ELF-1 (cell line): ENCODE results near the gene KBTBD7.
"Not testable (repeated sequence)": the region's sequence is repeated elsewhere in the genome, so short reads cannot be mapped to it uniquely, and the experiment has no call there.

Experiments used
- DNase-seq: peaks from one replicate; pipeline ENCODE4 v3.0.0-alpha.2; 2016; ENCODE audit warnings: low read depth, low spot score

KBTBD7 gene

GRCh38 chr13:41196620-41197019, 2.3 kb upstream of the KBTBD7 start:
- DNase-seq = no peak

DNA sequence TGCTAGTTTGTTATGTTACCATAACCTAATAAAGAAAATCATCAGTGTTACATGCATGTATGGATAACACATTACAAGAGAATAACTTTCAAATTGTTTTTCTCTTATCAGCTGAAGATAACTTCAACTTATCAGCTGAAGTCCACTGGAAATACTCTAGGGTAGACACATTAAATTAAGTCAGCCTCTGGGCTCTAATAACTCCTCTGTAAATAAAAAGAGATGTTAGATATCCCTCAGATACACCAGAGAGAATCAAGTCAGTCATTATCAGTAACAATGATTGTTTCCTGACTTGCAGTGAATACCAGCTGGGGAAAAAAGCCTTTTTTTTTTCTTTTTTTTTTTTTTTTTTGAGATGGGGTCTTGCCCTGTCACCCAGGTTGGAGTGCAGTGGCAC, 1.6 kb upstream of the KBTBD7 start:
- DNase-seq = no peak

- DNase-seq = no peak
Observed at GRCh38 chr13:41193469-41193868, 900 bp downstream of the KBTBD7 start.

- no peak for DNase-seq
Observed at GRCh38 chr13:41188584-41188983, 5.8 kb downstream of the KBTBD7 start.

DNA sequence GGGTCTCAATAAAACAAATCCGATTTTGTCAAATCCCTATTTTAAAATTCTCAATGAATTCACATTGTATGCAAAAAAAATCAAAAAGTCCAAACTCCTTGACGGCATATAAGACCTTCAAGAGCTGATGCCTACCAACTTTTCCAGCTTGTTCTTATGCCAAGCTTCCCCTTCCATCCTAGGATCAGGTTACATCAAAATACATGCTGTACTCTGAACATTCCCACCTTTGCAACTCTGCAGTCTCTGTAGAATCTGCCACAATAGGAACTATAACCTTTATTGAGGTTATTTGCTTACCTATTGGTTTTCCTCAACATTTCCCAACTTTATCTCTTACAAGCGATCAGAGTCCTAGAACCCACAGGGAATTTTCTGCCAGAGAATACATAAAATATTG, 7.9 kb downstream of the KBTBD7 start:
- DNase-seq = no peak

DNA sequence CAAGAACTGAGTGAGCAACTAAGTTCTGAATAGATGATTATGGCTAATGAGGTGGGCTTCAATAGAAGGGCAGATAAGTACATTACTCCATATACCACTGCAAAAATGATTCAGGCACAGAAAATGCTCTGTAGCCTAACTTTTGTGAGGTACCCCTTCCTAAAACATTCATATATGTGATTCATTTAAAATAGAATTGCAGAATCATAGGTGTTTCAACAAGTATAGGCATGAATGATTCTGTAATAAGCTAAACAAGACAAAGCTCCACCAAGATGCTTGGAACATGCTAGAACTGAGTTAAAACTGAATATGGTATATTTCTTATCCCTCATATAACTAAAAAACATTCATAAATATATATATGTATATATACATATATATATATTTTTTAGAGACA, 12.1 kb downstream of the KBTBD7 start:
- no peak for DNase-seq

DNA sequence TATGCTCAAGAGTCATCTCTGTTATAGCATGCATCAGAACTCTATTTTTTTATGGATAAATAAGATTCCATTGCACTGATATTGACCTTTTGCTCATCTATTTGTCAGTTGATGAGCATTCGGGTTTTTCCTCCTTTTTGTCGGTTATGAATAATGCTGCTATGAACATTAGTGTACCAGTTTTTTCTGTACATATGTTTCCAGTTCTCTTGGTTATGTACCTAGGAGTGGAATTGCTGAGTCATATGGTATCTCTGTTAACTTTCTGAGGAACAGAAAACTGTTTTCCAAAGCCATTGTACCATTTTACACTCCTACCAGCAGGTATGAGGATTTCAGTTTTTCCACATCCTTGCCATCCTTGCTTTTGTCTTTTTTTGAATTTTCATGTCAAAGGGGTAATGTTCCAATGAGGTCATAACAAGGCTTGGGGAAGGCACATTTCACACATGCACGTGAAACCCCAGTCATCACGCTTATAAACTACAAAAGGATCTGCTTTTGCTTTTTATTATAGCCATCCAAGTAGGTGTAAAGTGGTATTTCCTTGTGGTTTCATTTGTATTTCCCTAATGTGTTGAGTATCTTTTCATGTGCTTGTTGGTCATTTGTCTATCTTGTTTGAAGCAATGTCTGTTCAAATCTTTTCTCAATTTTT, 14.6 kb downstream of the KBTBD7 start:
- no peak for DNase-seq

DNA sequence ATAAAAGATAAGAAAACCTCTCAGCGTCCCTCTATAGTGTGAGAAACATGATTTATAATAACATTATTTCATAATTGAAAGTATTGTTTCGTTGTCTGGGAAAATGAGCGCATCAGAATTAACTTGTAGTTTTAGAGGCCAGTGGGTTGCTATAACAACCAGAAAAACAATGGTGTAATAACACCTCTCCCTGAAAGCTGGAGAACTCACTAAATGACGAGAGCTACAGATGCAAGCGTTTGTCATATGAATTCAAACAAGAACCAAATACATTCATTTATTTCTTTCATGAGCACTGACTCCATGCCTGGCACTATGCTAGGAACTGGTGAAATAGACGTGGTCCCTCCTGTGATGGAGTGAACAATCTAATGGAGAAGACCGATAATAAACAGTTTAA, 16.3 kb downstream of the KBTBD7 start:
- DNase-seq = no peak

DNA sequence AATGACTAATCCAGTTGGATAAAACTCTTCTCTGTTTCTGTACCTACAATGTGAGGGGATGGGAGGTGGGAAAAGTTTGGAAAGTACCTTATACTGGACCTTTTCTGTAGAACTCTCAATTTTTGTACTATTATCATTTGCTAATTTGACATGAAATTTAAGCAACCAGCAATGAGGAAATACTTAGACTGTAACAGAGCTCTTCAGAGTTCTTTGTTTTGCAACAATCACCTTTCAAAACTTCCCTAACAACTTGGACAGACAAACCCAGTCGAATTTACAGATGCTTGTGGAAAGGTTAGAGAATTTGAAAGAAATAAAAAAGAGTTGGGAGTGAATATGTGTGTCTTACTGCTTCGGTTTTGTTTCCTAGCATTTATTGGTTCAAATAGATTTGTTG, 16.8 kb downstream of the KBTBD7 start:
- DNase-seq = no peak

GRCh38 chr13:41175576-41175975, 18.8 kb downstream of the KBTBD7 start:
- not testable (repeated sequence) for DNase-seq

- no peak for DNase-seq
Observed at GRCh38 chr13:41162151-41162550, 32.2 kb downstream of the KBTBD7 start.

- no peak for DNase-seq
Observed at GRCh38 chr13:41159174-41159573, 35.2 kb downstream of the KBTBD7 start.

DNA sequence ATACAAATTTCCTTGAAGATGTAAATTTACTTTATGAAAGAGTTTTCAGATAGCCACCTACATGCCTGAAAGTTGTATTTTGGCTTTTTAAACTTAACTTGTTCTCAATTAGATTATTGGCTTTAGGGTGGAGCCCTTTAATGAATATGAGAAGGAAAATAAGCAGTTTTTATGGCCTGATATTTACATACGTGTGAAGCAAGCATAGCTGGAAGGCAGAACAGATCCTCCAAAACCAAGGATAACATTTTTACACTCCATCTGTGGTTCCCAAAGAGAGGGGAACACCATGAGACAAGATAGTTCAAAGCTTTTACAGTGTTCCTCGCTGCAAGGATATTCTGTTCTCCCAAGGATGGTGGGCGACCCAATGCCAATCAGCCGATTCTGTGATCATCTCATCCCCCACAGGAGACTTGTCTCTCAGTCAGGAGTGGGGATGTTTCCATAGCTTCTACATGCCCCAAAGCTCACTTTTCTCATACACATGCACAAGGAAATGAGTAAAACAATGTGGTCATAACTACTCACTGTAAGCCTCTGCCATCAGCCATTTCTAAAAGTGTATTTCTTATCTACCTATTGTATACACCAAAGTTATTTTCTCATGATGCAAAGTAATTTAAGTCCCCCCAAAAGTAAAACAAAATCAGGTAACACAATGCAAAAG, 37.2 kb downstream of the KBTBD7 start:
- DNase-seq = no peak

- no peak for DNase-seq
Observed at GRCh38 chr13:41156620-41157019, 37.7 kb downstream of the KBTBD7 start.

DNA sequence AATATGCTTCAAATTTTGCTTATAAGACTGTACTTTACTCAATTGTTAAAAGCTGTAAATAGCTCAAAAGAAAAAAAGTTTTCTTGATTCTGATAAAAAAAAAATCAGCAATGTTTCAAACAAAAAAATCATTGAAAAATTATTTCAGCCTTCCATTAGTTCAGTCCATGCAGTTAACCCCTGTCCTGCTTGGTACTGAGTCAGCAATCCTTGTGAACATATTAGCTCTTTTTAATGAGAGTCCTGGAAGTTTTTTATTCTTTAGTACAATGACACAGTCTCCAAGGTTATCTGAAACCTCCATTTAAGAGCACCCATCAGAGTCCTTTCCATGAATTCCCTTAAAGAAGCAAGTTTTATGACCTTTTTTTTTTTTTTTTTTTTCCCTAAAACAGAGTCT, 40.3 kb downstream of the KBTBD7 start:
- DNase-seq = no peak

DNA sequence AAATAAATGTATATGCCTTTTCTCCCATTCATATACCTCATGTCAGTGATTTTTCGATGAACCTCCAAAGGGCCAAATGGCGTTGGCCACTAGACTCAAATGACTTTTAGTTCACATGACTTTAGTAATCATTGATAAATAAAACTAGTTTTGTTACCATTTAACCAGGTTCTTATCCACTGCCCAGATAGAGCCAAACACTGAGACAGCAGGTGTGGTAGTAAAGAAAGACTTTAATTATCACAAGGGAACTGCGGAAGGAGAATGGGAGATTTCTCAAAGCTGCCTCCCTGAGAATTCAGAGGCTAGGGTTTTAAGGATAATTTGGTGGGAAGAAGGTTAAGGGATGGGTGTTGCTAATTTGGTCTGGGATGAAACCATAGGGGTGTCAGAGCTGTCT, 42.4 kb downstream of the KBTBD7 start:
- no peak for DNase-seq

GRCh38 chr13:41150058-41150457, 44.3 kb downstream of the KBTBD7 start:
- no peak for DNase-seq

GRCh38 chr13:41148419-41149283, 45.7 kb downstream of the KBTBD7 start:
- DNase-seq = no peak

GRCh38 chr13:41145136-41145908, 49.0 kb downstream of the KBTBD7 start:
- DNase-seq = no peak

- DNase-seq = no peak
Observed at GRCh38 chr13:41144576-41144975, 49.8 kb downstream of the KBTBD7 start.
